Gastroesophageal sphincter (tissue), 4 donors: Measurements from ENCODE around the gene MGME1. TPM values are rescaled to one million over a fixed set of nuclear protein-coding genes. Genes with fewer than 3 reads are reported as not detected.

ENCODE experiments used
- ATAC-seq: fragments of 150-250 bp; one replicate; pipeline ENCODE4 v1.9.1; 2016; ENCODE audit warnings: mild to moderate bottlenecking, moderate library complexity
- H3K27ac ChIP-seq, 4 donors: fragments of 200-600 bp; sonication (generic) in 3 of 4; 1 replicate in 3 of 4; 2 replicates in 1 of 4; pipeline ENCODE4 v1.5.1; 2016 to 2019
- H3K27me3 ChIP-seq: fragments of 200-600 bp; sonication (generic); one replicate; pipeline ENCODE4 v1.5.1; 2019
- H3K36me3 ChIP-seq, 2 donors: fragments of 200-600 bp; sonication (generic); one replicate each; pipeline ENCODE4 v1.5.1; 2019; ENCODE audit warnings: control low read depth in 1 of 2
- H3K4me1 ChIP-seq, 3 donors: fragments of 200-600 bp; sonication (generic); 1 replicate in 2 of 3; 2 replicates in 1 of 3; pipeline ENCODE4 v1.5.1; 2016 to 2019; ENCODE audit warnings: control low read depth in 2 of 3
- H3K4me3 ChIP-seq, 2 donors: fragments of 200-600 bp; sonication (generic); one replicate each; pipeline ENCODE4 v1.5.1; 2019; ENCODE audit warnings: mild to moderate bottlenecking in 1 of 2, moderate library complexity in 1 of 2
- H3K9me3 ChIP-seq, 3 donors: fragments of 200-600 bp; sonication (generic); one replicate each; pipeline ENCODE4 v1.5.1; 2017 to 2019; ENCODE audit warnings: control low read depth in 2 of 3
- EP300 ChIP-seq: sonication (generic); formaldehyde crosslinking; IDR thresholded peaks from one replicate; pipeline ENCODE4 v1.6.1; 2017; ENCODE audit warnings: antibody characterized with exemption, mild to moderate bottlenecking
- POLR2A ChIP-seq, 2 donors: fragments of 450-650 bp; IDR thresholded peaks; one replicate each; pipeline ENCODE4 v1.6.1; 2017; ENCODE audit warnings: antibody characterized with exemption in 2 of 2, mild to moderate bottlenecking in 2 of 2, moderate library complexity in 1 of 2
- POLR2AphosphoS5 ChIP-seq: sonication (generic); formaldehyde crosslinking; IDR thresholded peaks from one replicate; pipeline ENCODE4 v1.6.1; 2017; ENCODE audit warnings: antibody characterized with exemption
- WGBS, 2 donors: methylation state at CpG; one replicate each; pipeline ENCODE4 v1.1.5; 2018; ENCODE audit warnings: low coverage in 1 of 2; 5-methylcytosine and 5-hydroxymethylcytosine counted together
- total RNA-seq, 4 donors: library from RNA; depleted of rRNA; stranded (reverse); fragments of >200 nt; gene quantifications; one replicate each; pipeline ENCODE4 v1.1.0, GENCODE V29; 2016
- TF ChIP-seq, protein P1 (sequence below), 4 experiments: fragments of 200-600 bp in 2 of 4; fragments of 450-650 bp in 2 of 4; sonication (generic) in 1 of 4; IDR thresholded peaks; one replicate each; pipeline ENCODE4 v1.5.1; 2017 to 2019; ENCODE audit warnings: antibody characterized with exemption in 4 of 4, mild to moderate bottlenecking in 2 of 4, moderate library complexity in 2 of 4

The MGME1 gene
- total RNA-seq, 4 donors from 2014 or later, result 6.3 to 13.5 (median 9.9) TPM

DNA sequence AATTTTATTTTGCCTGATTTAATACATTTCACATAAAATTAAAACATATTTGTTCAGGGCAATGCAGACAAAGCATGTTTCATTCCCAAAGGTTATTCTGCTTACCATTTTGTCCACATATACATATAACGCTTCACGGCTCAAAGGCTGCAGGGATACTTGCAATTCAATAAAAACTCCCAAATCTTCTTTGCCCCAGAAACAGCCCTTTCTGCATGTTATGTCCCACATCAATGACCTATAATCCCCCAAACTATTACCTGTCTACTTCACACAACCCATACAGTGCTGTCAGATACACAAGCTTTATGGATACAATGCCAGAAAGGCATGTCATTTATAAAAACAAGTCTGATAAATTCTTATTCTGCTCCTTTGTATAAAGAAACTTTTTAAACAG, 20.4 kb upstream of the MGME1 start:
- Histone ChIP-seq H3K36me3 (peaks cover 9 to 100% of the 10 kb centered on the region in 2 donors), H3K27ac (no peak overlapping the region), H3K4me1 (peaks cover 0 to 10% (median 2%) of the 10 kb centered on the region in 3 donors), H3K27me3 (no peaks in the 10 kb centered on the region), H3K4me3 (no peak overlapping the region), H3K9me3 (no peaks in the 10 kb centered on the region)
- 92 to 96% methylated on average over 2 of the region's 2 CpGs for WGBS, 2 donors
- ATAC-seq, result no peak
- TF ChIP-seq POLR2AphosphoS5, result no peak
- no peak for TF ChIP-seq POLR2A (IDR thresholded peaks at IDR 0.05)
- TF ChIP-seq, protein P1, sequence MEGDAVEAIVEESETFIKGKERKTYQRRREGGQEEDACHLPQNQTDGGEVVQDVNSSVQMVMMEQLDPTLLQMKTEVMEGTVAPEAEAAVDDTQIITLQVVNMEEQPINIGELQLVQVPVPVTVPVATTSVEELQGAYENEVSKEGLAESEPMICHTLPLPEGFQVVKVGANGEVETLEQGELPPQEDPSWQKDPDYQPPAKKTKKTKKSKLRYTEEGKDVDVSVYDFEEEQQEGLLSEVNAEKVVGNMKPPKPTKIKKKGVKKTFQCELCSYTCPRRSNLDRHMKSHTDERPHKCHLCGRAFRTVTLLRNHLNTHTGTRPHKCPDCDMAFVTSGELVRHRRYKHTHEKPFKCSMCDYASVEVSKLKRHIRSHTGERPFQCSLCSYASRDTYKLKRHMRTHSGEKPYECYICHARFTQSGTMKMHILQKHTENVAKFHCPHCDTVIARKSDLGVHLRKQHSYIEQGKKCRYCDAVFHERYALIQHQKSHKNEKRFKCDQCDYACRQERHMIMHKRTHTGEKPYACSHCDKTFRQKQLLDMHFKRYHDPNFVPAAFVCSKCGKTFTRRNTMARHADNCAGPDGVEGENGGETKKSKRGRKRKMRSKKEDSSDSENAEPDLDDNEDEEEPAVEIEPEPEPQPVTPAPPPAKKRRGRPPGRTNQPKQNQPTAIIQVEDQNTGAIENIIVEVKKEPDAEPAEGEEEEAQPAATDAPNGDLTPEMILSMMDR (IDR thresholded peaks at IDR 0.05), result no peak
- no peak for TF ChIP-seq EP300

DNA sequence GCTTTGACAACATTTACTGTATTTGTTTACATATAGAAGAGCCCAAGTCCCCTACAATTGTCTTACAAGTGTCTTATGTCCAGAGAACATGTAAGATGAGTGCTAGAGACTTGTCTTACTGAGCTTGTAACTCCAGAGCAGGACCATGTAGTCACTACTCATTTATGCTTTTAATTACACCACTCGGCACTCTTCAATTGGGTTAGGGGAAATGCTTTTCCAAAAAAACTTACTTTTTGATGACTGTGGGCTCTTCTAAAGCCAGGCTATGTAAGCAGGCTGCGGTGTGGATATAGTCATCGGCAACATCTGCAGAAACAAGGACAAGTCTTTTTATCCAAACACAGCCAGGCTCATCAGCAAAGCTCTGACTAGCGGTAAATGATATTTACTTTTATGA, 18.9 kb upstream of the MGME1 start:
- peaks cover 9 to 100% of the 10 kb centered on the region in 2 donors for H3K36me3 ChIP-seq
- 97 to 99% methylated on average over 4 of the region's 4 CpGs for WGBS, 2 donors
- H3K4me3 ChIP-seq, result no peak overlapping the region
- H3K27me3 ChIP-seq, result no peaks in the 10 kb centered on the region
- TF ChIP-seq POLR2AphosphoS5 (no peak), POLR2A (IDR thresholded peaks at IDR 0.05) (no peak), EP300 (no peak)
- TF ChIP-seq, protein P1 (IDR thresholded peaks at IDR 0.05), result no peak
- H3K9me3 ChIP-seq, result no peaks in the 10 kb centered on the region
- no peak for ATAC-seq
- H3K4me1 ChIP-seq, result peaks cover 0 to 15% (median 2%) of the 10 kb centered on the region in 3 donors
- no peak overlapping the region for H3K27ac ChIP-seq

DNA sequence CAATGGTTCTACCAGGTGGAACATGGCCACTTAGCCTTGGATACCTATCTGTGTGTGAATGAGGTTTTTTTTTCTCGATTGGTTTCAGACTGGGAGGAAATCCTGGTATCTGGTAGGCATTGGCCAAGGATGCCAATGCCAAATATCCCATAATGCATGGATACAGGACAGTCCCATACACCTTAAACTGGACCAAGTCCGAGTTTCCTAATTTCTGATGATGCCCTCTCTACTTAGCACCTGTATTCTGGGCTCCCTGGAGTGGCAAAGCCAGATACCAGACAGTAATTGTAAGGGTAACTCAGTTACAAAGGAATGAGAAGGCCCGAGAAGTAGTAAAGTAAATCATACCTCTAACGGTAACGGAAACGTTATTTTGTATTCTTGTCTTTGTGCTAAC, 18.1 kb upstream of the MGME1 start:
- H3K36me3 ChIP-seq, result peaks cover 9 to 98% of the 10 kb centered on the region in 2 donors
- H3K9me3 ChIP-seq, result no peaks in the 10 kb centered on the region
- no peaks in the 10 kb centered on the region for H3K27me3 ChIP-seq
- 76 to 79% methylated on average over 6 of the region's 6 CpGs for WGBS, 2 donors
- H3K4me3 ChIP-seq, result no peak overlapping the region
- TF ChIP-seq EP300, result no peak
- TF ChIP-seq POLR2AphosphoS5, result no peak
- no peak for TF ChIP-seq POLR2A (IDR thresholded peaks at IDR 0.05)
- TF ChIP-seq, protein P1 (IDR thresholded peaks at IDR 0.05), result no peak
- ATAC-seq, result no peak
- no peak overlapping the region for H3K27ac ChIP-seq
- H3K4me1 ChIP-seq, result peaks cover 0 to 23% (median 2%) of the 10 kb centered on the region in 3 donors

GRCh38 chr20:17951323-17951722, 17.5 kb upstream of the MGME1 start:
- Histone ChIP-seq H3K9me3 (no peaks in the 10 kb centered on the region), H3K4me1 (peaks cover 0 to 30% (median 2%) of the 10 kb centered on the region in 3 donors), H3K4me3 (no peak overlapping the region), H3K27me3 (no peaks in the 10 kb centered on the region), H3K36me3 (peaks cover 9 to 94% of the 10 kb centered on the region in 2 donors), H3K27ac (no peak overlapping the region)
- TF ChIP-seq, protein P1 (IDR thresholded peaks at IDR 0.05), result no peak
- no peak for TF ChIP-seq EP300
- TF ChIP-seq POLR2A (IDR thresholded peaks at IDR 0.05), result no peak
- TF ChIP-seq POLR2AphosphoS5, result no peak
- no peak for ATAC-seq
- 89 to 94% methylated on average over 2 of the region's 2 CpGs for WGBS, 2 donors
